K562 (cell line): Measurements from ENCODE around the gene KIF18B. TPM values are rescaled to one million over a fixed set of nuclear protein-coding genes. Genes with fewer than 3 reads are reported as not detected.

Source experiments
- BCOR ChIP-seq: fragments of 450-650 bp; IDR thresholded peaks from 2 replicates; pipeline ENCODE4 v1.6.1; 2016
- BHLHE40 ChIP-seq: IDR thresholded peaks from 2 replicates; pipeline ENCODE4 v1.6.1; 2011; ENCODE audit warnings: low read length, improper control_type of control experiment
- CEBPG ChIP-seq, 3 experiments: fragments of 200-800 bp in 1 of 3; sonication (Bioruptor generic) in 1 of 3; sonication (generic) in 1 of 3; formaldehyde crosslinking in 1 of 3; IDR thresholded peaks in 2 of 3; conservative IDR thresholded peaks in 1 of 3; 2 replicates each; pipeline versions ENCODE4 v1.6.1 to v1.8.0; 2016 to 2022; ENCODE audit warnings: missing compliant biosample characterization in 2 of 3, missing genetic modification characterization in 2 of 3, mild to moderate bottlenecking in 1 of 3, missing genetic modification reagents in 1 of 3
- JUN ChIP-seq, 2 experiments: sonication (generic) in 1 of 2; formaldehyde crosslinking in 1 of 2; IDR thresholded peaks; 2 replicates each; pipeline versions ENCODE4 v1.6.1 to v1.8.0; 2012 to 2022; ENCODE audit warnings: borderline replicate concordance in 2 of 2, mild to moderate bottlenecking in 2 of 2, improper control_type of control experiment in 1 of 2, low read depth in 1 of 2, low read length in 1 of 2, missing genetic modification reagents in 1 of 2
- KDM2B ChIP-seq: fragments of 250-450 bp; sonication (Bioruptor Pico); IDR thresholded peaks from 2 replicates; pipeline ENCODE4 v1.8.0; 2021; ENCODE audit warnings: mild to moderate bottlenecking, moderate library complexity
- L3MBTL2 ChIP-seq: fragments of 450-650 bp; IDR thresholded peaks from 2 replicates; pipeline ENCODE4 v1.6.1; 2016; ENCODE audit warnings: mild to moderate bottlenecking, moderate library complexity
- OTX1 ChIP-seq: fragments of 450-650 bp; formaldehyde crosslinking; IDR thresholded peaks from 2 replicates; pipeline ENCODE4 v1.4.0; 2022; ENCODE audit warnings: mild to moderate bottlenecking
- SAFB2 ChIP-seq: fragments of 200-400 bp; formaldehyde crosslinking; IDR thresholded peaks from 2 replicates; pipeline ENCODE4 v1.6.1; 2018; ENCODE audit warnings: borderline replicate concordance, low read length, low read depth, moderate library complexity; ENCODE audit not compliant: severe bottlenecking
- SUPT5H ChIP-seq: fragments of 450-650 bp; IDR thresholded peaks from 2 replicates; pipeline ENCODE4 v1.6.1; 2016
- TAL1 ChIP-seq: fragments of 450-650 bp; IDR thresholded peaks from 2 replicates; pipeline ENCODE4 v1.6.1; 2016; ENCODE audit warnings: mild to moderate bottlenecking
- ZBTB43 ChIP-seq: sonication (generic); formaldehyde crosslinking; IDR thresholded peaks from 2 replicates; pipeline ENCODE4 v1.8.0; 2023; ENCODE audit warnings: mild to moderate bottlenecking, missing genetic modification reagents
- ZC3H4 ChIP-seq: sonication (generic); formaldehyde crosslinking; IDR thresholded peaks from 2 replicates; pipeline ENCODE4 v1.9.0; 2021; ENCODE audit warnings: missing genetic modification reagents, borderline replicate concordance
- ZFP30 ChIP-seq: fragments of 250-450 bp; sonication (Bioruptor Pico); IDR thresholded peaks from 2 replicates; pipeline ENCODE4 v1.8.0; 2022; ENCODE audit warnings: moderate library complexity, mild to moderate bottlenecking, inconsistent platforms, borderline replicate concordance
- ZNF146 ChIP-seq: IDR thresholded peaks from one replicate; pipeline ENCODE4 v1.6.1; 2018; ENCODE audit warnings: missing compliant biosample characterization; ENCODE audit not compliant: unreplicated experiment
- ZNF174 ChIP-seq: fragments of 250-450 bp; sonication (Bioruptor Pico); IDR thresholded peaks from 2 replicates; pipeline ENCODE4 v1.4.0; 2020; ENCODE audit warnings: mild to moderate bottlenecking
- ZNF316 ChIP-seq: fragments of 450-650 bp; IDR thresholded peaks from 2 replicates; pipeline ENCODE4 v1.6.1; 2016
- polyA plus RNA-seq, 8 experiments: library from polyadenylated mRNA; depleted of rRNA in 4 of 8; stranded (reverse) in 5 of 8; unstranded in 3 of 8; fragments of >200 nt; fragmentation: Nextera tagmentation in 2 of 8; fragmentation: Illumina TruSeq in 1 of 8; extraction: Ambion mirVana in 2 of 8; extraction: Trizol in 1 of 8; gene quantifications; 2 replicates each; pipeline versions ENCODE4 v1.2.1 to v1.2.3, GENCODE V29; 2011 to 2014; ENCODE audit warnings: inconsistent platforms in 1 of 8, missing spikeins in 1 of 8
- total RNA-seq, 7 experiments: library from RNA; depleted of rRNA in 6 of 7; stranded (reverse); fragments of >200 nt in 6 of 7; fragmentation: Illumina TruSeq in 2 of 7; extraction: Trizol in 2 of 7; gene quantifications; 2 replicates each; pipeline versions ENCODE4 v1.2.1 to v1.2.3, GENCODE V29; 2011 to 2021; ENCODE audit warnings: low replicate concordance in 1 of 7
- TF ChIP-seq, protein P1 (sequence below): fragments of 200-800 bp; sonication (Bioruptor generic); IDR thresholded peaks from 2 replicates; pipeline ENCODE4 v1.6.1; 2017; ENCODE audit warnings: missing genetic modification characterization, missing compliant biosample characterization

The KIF18B gene
- total and polyA plus RNA-seq, 9 of the 15 experiments (the other 6 are each of a cell fraction or from before 2014, with no cell fraction given) = 2.0 to 42.8 (median 13.2) TPM

DNA sequence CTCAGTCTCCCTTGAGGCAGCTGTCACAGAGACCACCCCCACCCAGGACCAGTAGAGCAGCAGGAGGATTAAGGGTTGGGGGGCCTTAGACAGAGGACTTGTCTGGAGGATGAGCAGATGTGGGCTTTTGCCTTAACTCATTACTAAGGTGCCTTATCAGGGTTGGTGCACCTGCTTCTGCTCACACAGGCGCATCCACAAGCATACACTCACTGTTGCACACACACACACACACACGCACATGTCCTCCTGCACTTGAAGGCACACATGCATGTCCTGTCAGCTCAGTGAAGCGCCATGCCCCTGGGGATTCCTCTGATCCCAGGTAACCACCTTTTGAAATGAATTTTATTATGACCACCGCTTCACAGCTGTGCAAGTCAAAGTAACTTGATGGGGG is 33.4 kb downstream of the KIF18B start (continued):
- no peak for TF ChIP-seq SAFB2
- peak; percentile 39; the same call in 1 of the 2 replicates for TF ChIP-seq TAL1
- TF ChIP-seq BCOR = no peak
- TF ChIP-seq SUPT5H = no peak
- no peak for TF ChIP-seq CEBPG (CRISPR knock-in tag; IDR thresholded peaks at IDR 0.05)
- no peak for TF ChIP-seq CEBPG (tag; conservative IDR thresholded peaks at IDR 0.05 in 1 of 2, IDR thresholded peaks at IDR 0.05 in 1 of 2)
- TF ChIP-seq BHLHE40 = no peak
- no peak for TF ChIP-seq ZNF146 (CRISPR knock-in tag)
- no peak for TF ChIP-seq ZFP30 (CRISPR knock-in tag)
- peak; percentile 67; the same call in 1 of the 2 replicates for TF ChIP-seq ZBTB43 (CRISPR knock-in tag)
- no peak for TF ChIP-seq JUN (IDR thresholded peaks at IDR 0.05; ENCODE audit: borderline replicate concordance, low read depth, low read length)
- TF ChIP-seq JUN (CRISPR knock-in tag; IDR thresholded peaks at IDR 0.05; ENCODE audit: borderline replicate concordance) = no peak
- no peak for TF ChIP-seq ZC3H4 (CRISPR knock-in tag)
- TF ChIP-seq L3MBTL2 = 0 out of 2 replicates have a peak, but pooled peaks have one; percentile 36
- TF ChIP-seq KDM2B (CRISPR knock-in tag) = no peak
- TF ChIP-seq, protein P1, sequence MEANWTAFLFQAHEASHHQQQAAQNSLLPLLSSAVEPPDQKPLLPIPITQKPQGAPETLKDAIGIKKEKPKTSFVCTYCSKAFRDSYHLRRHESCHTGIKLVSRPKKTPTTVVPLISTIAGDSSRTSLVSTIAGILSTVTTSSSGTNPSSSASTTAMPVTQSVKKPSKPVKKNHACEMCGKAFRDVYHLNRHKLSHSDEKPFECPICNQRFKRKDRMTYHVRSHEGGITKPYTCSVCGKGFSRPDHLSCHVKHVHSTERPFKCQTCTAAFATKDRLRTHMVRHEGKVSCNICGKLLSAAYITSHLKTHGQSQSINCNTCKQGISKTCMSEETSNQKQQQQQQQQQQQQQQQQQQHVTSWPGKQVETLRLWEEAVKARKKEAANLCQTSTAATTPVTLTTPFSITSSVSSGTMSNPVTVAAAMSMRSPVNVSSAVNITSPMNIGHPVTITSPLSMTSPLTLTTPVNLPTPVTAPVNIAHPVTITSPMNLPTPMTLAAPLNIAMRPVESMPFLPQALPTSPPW (CRISPR knock-in tag) = no peak
- no peak for TF ChIP-seq ZNF174 (CRISPR knock-in tag)
- no peak for TF ChIP-seq ZNF316
- TF ChIP-seq OTX1 (CRISPR knock-in tag) = no peak
